Spleen (tissue), 11 donors: Measurements from ENCODE around the gene TSPAN3. TPM values are rescaled to one million over a fixed set of nuclear protein-coding genes. Genes with fewer than 3 reads are reported as not detected.

Source experiments
- DNase-seq: peaks from one replicate; pipeline ENCODE4 v3.0.0-alpha.2; 2020
- H3K27ac ChIP-seq, 8 donors: fragments of 200-600 bp; sonication (generic) in 7 of 8; 1 replicate in 4 of 8; 2 replicates in 4 of 8; pipeline versions ENCODE4 v1.5.0 to v1.8.0; 2016 to 2021; ENCODE audit warnings: inconsistent platforms in 4 of 8, mild to moderate bottlenecking in 4 of 8, moderate library complexity in 1 of 8
- H3K27me3 ChIP-seq, 7 donors: fragments of 200-600 bp; sonication (generic) in 6 of 7; replicated peaks in 1 of 7; 1 replicate in 4 of 7; 2 replicates in 3 of 7; pipeline versions ENCODE4 v1.5.0 to v1.8.0; 2016 to 2021; ENCODE audit warnings: inconsistent platforms in 3 of 7, mild to moderate bottlenecking in 1 of 7
- H3K36me3 ChIP-seq, 6 donors: fragments of 200-600 bp; sonication (generic) in 5 of 6; 1 replicate in 4 of 6; 2 replicates in 2 of 6; pipeline versions ENCODE4 v1.5.0 to v1.8.0; 2016 to 2021; ENCODE audit warnings: inconsistent platforms in 2 of 6
- H3K4me1 ChIP-seq, 6 donors: fragments of 200-600 bp; sonication (generic) in 5 of 6; 1 replicate in 3 of 6; 2 replicates in 3 of 6; pipeline versions ENCODE4 v1.5.0 to v1.8.0; 2016 to 2021; ENCODE audit warnings: inconsistent platforms in 3 of 6
- H3K4me3 ChIP-seq, 8 donors: fragments of 200-600 bp; sonication (generic) in 7 of 8; 1 replicate in 4 of 8; 2 replicates in 4 of 8; pipeline versions ENCODE4 v1.5.0 to v1.8.0; 2016 to 2021; ENCODE audit warnings: inconsistent platforms in 4 of 8, mild to moderate bottlenecking in 4 of 8, moderate library complexity in 2 of 8
- H3K9me3 ChIP-seq, 8 donors: fragments of 200-600 bp; sonication (generic) in 7 of 8; 1 replicate in 4 of 8; 2 replicates in 4 of 8; pipeline versions ENCODE4 v1.5.0 to v1.8.0; 2016 to 2021; ENCODE audit warnings: inconsistent platforms in 4 of 8
- POLR2A ChIP-seq, 3 donors: fragments of 450-650 bp; IDR thresholded peaks; one replicate each; pipeline ENCODE4 v1.5.1; 2017; ENCODE audit warnings: antibody characterized with exemption in 3 of 3, mild to moderate bottlenecking in 1 of 3
- POLR2AphosphoS5 ChIP-seq, 3 donors: sonication (generic); formaldehyde crosslinking; IDR thresholded peaks; one replicate each; pipeline ENCODE4 v1.5.1; 2017; ENCODE audit warnings: antibody characterized with exemption in 3 of 3
- WGBS, 5 donors: extraction: QIAGEN DNeasy Blood & Tissue Kit in 3 of 5; methylation state at CpG; one replicate each; pipeline versions ENCODE4 v1.1.5 to v1.1.7; 2013 to 2018; 5-methylcytosine and 5-hydroxymethylcytosine counted together
- intact Hi-C: fragments of 100-400 bp; cut with DNase I; formaldehyde crosslinking; loops from one replicate; pipeline ENCODE4 v1.15.0; 2023; ENCODE audit warnings: low total_unique reads
- polyA plus RNA-seq, 3 donors: library from polyadenylated mRNA; stranded (reverse); fragments of 200-250 nt; gene quantifications; one replicate each; pipeline ENCODE4 v1.2.1, GENCODE V29; 2013
- total RNA-seq, 7 donors: library from RNA; depleted of rRNA in 3 of 7; stranded (reverse); fragments of >200 nt in 3 of 7; fragmentation: NEBNext Ultra II Directional in 4 of 7; extraction: Animal tissue kit (Norgen Biotek cat#: 25700) in 4 of 7; gene quantifications; one replicate each; pipeline versions ENCODE4 v1.1.0 to v1.2.1, GENCODE V29; 2016 to 2021
- TF ChIP-seq, protein P1 (sequence below), 11 experiments: fragments of 200-600 bp in 7 of 11; fragments of 450-650 bp in 4 of 11; sonication (generic) in 4 of 11; IDR thresholded peaks in 8 of 11; conservative IDR thresholded peaks in 3 of 11; 1 replicate in 7 of 11; 2 replicates in 4 of 11; pipeline versions ENCODE4 v1.4.0 to v1.8.0; 2016 to 2021; ENCODE audit warnings: antibody characterized with exemption in 11 of 11, inconsistent platforms in 4 of 11, mild to moderate bottlenecking in 1 of 11
- donor health status: healthy with polysubstance abuse.
- donor health status: DM: no; HTN: no; CAD: no; lungs with moderate emphysema.
- donor health status: DM: no; HTN: no; CAD: no.
- donor health status: Bipolar disorder and iron deficiency.
- donor health status: healthy.
- donor health status: DM: no; HTN: no; CAD: no.
- donor health status: DM: yes; HTN: yes; CAD: no.

The TSPAN3 gene
- total and polyA plus RNA-seq, 10 donors, result 98.5 to 276 (median 141) TPM

DNA sequence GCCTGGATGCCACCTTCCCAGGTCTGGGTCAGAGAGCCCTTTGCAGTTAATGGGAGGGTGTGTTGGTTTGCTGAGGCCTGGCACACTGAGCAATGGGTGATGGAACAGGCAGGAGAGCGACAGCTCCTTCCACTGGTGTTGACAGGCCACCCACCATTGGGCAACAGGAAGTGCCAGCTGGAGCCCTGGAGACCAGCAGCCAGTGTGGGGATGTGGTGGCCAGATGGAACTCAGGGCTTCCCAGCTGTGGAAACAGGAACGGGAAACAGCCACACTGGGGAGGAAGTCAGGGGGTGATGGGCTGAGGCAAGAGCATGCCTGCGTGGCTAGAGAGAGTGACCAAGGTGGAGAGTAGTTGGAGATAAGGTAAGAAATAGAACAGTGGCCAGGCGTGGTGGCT, 66.7 kb downstream of the TSPAN3 start:
- TF ChIP-seq POLR2A (IDR thresholded peaks at IDR 0.05) (no peak), POLR2AphosphoS5 (IDR thresholded peaks at IDR 0.05) (peak; percentile 71 to 85 (median 81))
- TF ChIP-seq, protein P1, sequence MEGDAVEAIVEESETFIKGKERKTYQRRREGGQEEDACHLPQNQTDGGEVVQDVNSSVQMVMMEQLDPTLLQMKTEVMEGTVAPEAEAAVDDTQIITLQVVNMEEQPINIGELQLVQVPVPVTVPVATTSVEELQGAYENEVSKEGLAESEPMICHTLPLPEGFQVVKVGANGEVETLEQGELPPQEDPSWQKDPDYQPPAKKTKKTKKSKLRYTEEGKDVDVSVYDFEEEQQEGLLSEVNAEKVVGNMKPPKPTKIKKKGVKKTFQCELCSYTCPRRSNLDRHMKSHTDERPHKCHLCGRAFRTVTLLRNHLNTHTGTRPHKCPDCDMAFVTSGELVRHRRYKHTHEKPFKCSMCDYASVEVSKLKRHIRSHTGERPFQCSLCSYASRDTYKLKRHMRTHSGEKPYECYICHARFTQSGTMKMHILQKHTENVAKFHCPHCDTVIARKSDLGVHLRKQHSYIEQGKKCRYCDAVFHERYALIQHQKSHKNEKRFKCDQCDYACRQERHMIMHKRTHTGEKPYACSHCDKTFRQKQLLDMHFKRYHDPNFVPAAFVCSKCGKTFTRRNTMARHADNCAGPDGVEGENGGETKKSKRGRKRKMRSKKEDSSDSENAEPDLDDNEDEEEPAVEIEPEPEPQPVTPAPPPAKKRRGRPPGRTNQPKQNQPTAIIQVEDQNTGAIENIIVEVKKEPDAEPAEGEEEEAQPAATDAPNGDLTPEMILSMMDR (IDR thresholded peaks at IDR 0.05 in 8 of 11, conservative IDR thresholded peaks at IDR 0.05 in 3 of 11), result peak in 1 of 11 experiments; percentile 10
- DNase-seq, result peak; percentile 89
- WGBS, 5 donors, result 27 to 56% (median 43%) methylated on average over 4 of the region's 4 CpGs
- intact Hi-C loops, result no loop called here
- Histone ChIP-seq H3K36me3 (peaks cover 0 to 39% (median 0%) of the 10 kb centered on the region in 6 donors), H3K27me3 (no peaks in the 10 kb centered on the region), H3K9me3 (no peaks in the 10 kb centered on the region), H3K27ac (peak overlapping the region in 7 of 8 donors; percentile 69 to 97 (median 87)), H3K4me1 (peaks cover 32 to 97% (median 56%) of the 10 kb centered on the region in 6 donors), H3K4me3 (peak overlapping the region in 1 of 8 donors; percentile 55)

DNA sequence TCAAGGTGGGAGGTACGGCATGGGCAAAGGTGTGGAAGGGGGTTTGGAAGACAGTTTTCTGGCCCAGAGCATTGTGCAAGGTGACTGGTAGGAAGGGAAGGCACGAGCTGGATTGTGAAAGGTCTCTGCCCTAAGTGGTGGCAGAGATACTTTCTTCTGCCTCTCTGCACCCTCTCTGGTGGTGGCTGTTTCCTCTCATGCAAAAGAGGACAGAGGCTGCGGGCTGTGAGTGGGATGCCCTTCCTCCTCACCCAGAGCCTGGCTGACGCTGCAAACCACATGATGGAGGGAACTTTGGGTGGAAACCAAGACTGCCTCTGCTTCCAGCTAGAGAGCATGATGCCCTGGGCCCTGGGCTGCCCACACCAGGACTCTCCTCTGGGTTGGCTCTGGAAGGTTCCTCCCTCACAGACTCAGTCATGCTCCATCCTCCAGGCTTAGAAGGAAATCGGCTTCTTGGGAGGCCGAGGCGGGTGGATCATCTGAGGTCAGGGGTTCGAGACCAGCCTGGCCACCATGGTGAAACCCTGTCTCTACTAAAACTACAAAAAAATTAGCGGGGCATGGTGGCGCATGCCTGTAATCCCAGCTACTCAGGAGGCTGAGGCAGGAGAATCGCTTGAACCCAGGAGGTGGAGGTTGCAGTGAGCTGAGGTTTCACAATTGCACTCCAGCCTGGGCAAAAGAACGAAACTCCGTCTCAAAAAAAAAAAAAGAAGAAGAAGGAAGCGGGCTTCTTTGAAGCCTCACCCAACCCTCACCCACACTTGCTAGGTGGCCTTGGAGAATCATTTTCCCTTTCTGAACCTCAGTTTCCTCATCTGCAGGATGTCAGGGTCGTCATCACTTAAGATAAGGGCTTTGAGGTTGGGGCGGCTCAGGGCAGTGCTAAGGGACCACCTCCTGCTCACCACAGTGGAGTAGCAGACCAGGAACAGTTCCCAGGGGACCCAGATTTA, 67.7 kb downstream of the TSPAN3 start:
- H3K4me1 ChIP-seq, result peaks cover 33 to 97% (median 63%) of the 10 kb centered on the region in 6 donors
- WGBS, 5 donors, result 22 to 52% (median 44%) methylated on average over 14 to 16 of the region's 16 CpGs
- TF ChIP-seq POLR2AphosphoS5 (IDR thresholded peaks at IDR 0.05) (peak; percentile 46 to 79 (median 74)), POLR2A (IDR thresholded peaks at IDR 0.05) (no peak)
- TF ChIP-seq, protein P1 (IDR thresholded peaks at IDR 0.05 in 8 of 11, conservative IDR thresholded peaks at IDR 0.05 in 3 of 11), result peak in 1 of 11 experiments; percentile 10
- H3K27ac ChIP-seq, result peak overlapping the region; percentile 2 to 97 (median 84)
- peak overlapping the region in 2 of 8 donors; percentile 8 to 55 for H3K4me3 ChIP-seq
- intact Hi-C loops, result no loop called here
- no peaks in the 10 kb centered on the region for H3K9me3 ChIP-seq
- peaks cover 0 to 32% (median 0%) of the 10 kb centered on the region in 6 donors for H3K36me3 ChIP-seq
- DNase-seq, result peak; percentile 93
- H3K27me3 ChIP-seq, result no peaks in the 10 kb centered on the region

DNA sequence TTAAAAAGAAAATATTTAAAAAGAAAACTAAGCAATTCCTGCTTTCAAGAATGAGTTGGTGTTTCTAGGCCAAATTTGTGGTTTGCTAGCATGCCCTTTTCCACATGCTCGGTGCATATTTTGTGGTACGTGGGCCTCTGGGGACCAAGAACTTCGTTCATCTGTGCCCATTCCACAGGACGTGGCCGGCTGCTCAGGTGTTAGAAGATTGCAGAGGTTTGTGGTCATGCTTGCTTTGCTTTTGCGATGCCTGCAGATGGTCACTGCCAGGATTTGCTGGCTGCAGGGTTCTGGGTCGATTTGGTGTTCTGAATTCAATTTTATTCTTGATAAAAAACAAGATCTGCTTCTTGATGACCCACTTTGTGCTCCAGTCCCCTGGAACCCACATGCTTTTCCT, 68.5 kb downstream of the TSPAN3 start:
- peak; percentile 76 for DNase-seq
- Histone ChIP-seq H3K27me3 (no peaks in the 10 kb centered on the region), H3K9me3 (no peaks in the 10 kb centered on the region), H3K36me3 (peaks cover 0 to 24% (median 0%) of the 10 kb centered on the region in 6 donors), H3K4me3 (peak overlapping the region in 2 of 8 donors; percentile 8 to 55), H3K4me1 (peaks cover 37 to 98% (median 71%) of the 10 kb centered on the region in 6 donors), H3K27ac (peak overlapping the region; percentile 2 to 97 (median 84))
- WGBS, 5 donors, result 29 to 40% (median 33%) methylated on average over 7 of the region's 7 CpGs
- TF ChIP-seq POLR2A (IDR thresholded peaks at IDR 0.05), result no peak
- TF ChIP-seq, protein P1 (IDR thresholded peaks at IDR 0.05 in 8 of 11, conservative IDR thresholded peaks at IDR 0.05 in 3 of 11), result no peak
- no peak for TF ChIP-seq POLR2AphosphoS5 (IDR thresholded peaks at IDR 0.05)
- intact Hi-C loops, result no loop called here

DNA sequence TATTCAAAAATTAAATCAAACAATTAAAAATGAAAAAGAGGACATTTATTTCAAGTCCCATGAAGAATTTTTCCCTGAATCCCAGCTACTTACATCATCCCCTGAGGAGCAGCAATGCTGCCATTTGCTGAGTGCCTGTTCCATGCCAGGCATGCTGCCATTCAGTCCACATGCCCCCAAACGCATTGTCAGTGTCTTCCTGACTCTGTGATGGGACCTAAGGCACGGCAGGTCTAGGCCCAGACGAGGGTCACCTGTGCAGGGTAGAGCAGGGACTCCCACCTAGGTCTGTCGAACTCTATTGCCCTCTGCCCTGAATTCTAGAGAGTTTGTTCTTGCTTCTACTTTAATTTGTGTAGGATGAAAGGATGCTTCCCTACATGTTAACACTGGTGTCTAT, 68.9 kb downstream of the TSPAN3 start:
- intact Hi-C loops, result no loop called here
- 67 to 88% (median 78%) methylated on average over 4 of the region's 4 CpGs for WGBS, 5 donors
- no peaks in the 10 kb centered on the region for H3K27me3 ChIP-seq
- peak overlapping the region; percentile 2 to 97 (median 84) for H3K27ac ChIP-seq
- H3K4me3 ChIP-seq, result peak overlapping the region in 1 of 8 donors; percentile 55
- TF ChIP-seq, protein P1 (IDR thresholded peaks at IDR 0.05 in 8 of 11, conservative IDR thresholded peaks at IDR 0.05 in 3 of 11), result no peak
- TF ChIP-seq POLR2AphosphoS5 (IDR thresholded peaks at IDR 0.05) (no peak), POLR2A (IDR thresholded peaks at IDR 0.05) (no peak)
- H3K4me1 ChIP-seq, result peaks cover 41 to 99% (median 76%) of the 10 kb centered on the region in 6 donors
- peaks cover 0 to 19% (median 0%) of the 10 kb centered on the region in 6 donors for H3K36me3 ChIP-seq
- H3K9me3 ChIP-seq, result no peaks in the 10 kb centered on the region
- peak; percentile 67 for DNase-seq
